ENCODE data around the gene GET4.

GET4 gene

GRCh38 chr7:898855-899681 is 22.7 kb downstream of the GET4 start:
- DNase-seq (ENCODE audit: low read depth, low spot score), result no peak

- no peak for DNase-seq (ENCODE audit: low read depth, low spot score)
These were observed 23.5 kb downstream of the GET4 start for GRCh38 chr7:899806-900205.

- no peak for DNase-seq (ENCODE audit: low read depth, low spot score)
These were observed 24.1 kb downstream of the GET4 start for GRCh38 chr7:900331-901040.

- no peak for DNase-seq (ENCODE audit: low read depth, low spot score)
These were observed 24.7 kb downstream of the GET4 start for GRCh38 chr7:901041-901387.

GRCh38 chr7:901388-902154 is 25.2 kb downstream of the GET4 start:
- peak; percentile 80 for DNase-seq (ENCODE audit: low read depth, low spot score)

- DNase-seq (ENCODE audit: low read depth, low spot score), result no peak
These were observed 26.6 kb downstream of the GET4 start for GRCh38 chr7:902996-903395.

GRCh38 chr7:903921-904755 is 27.8 kb downstream of the GET4 start:
- DNase-seq (ENCODE audit: low read depth, low spot score), result no peak

GRCh38 chr7:904847-905246 is 28.5 kb downstream of the GET4 start:
- DNase-seq (ENCODE audit: low read depth, low spot score), result no peak

- DNase-seq (ENCODE audit: low read depth, low spot score), result no peak
These were observed 30.4 kb downstream of the GET4 start for GRCh38 chr7:906776-907157.

- no peak for DNase-seq (ENCODE audit: low read depth, low spot score)
These were observed 31.0 kb downstream of the GET4 start for GRCh38 chr7:907158-907980.

GRCh38 chr7:908159-908581 is 31.8 kb downstream of the GET4 start:
- DNase-seq (ENCODE audit: low read depth, low spot score), result no peak

- peak; percentile 63 for DNase-seq (ENCODE audit: low read depth, low spot score)
These were observed 32.4 kb downstream of the GET4 start for GRCh38 chr7:908591-909357.

- DNase-seq (ENCODE audit: low read depth, low spot score), result no peak
These were observed 33.3 kb downstream of the GET4 start for GRCh38 chr7:909358-910329.

- DNase-seq (ENCODE audit: low read depth, low spot score), result no peak
These were observed 34.1 kb downstream of the GET4 start for GRCh38 chr7:910441-910861.

- DNase-seq (ENCODE audit: low read depth, low spot score), result no peak
These were observed 34.6 kb downstream of the GET4 start for GRCh38 chr7:910931-911431.

GRCh38 chr7:911791-912480 is 35.6 kb downstream of the GET4 start:
- DNase-seq (ENCODE audit: low read depth, low spot score), result no peak

GRCh38 chr7:913736-914520 is 37.6 kb downstream of the GET4 start:
- DNase-seq (ENCODE audit: low read depth, low spot score), result no peak

All from ELF-1 (cell line).